ENCODE results near the gene MRPL51.
"Not testable (repeated sequence)": the region's sequence is repeated elsewhere in the genome, so short reads cannot be mapped to it uniquely, and the experiment has no call there.

Gene MRPL51

DNA sequence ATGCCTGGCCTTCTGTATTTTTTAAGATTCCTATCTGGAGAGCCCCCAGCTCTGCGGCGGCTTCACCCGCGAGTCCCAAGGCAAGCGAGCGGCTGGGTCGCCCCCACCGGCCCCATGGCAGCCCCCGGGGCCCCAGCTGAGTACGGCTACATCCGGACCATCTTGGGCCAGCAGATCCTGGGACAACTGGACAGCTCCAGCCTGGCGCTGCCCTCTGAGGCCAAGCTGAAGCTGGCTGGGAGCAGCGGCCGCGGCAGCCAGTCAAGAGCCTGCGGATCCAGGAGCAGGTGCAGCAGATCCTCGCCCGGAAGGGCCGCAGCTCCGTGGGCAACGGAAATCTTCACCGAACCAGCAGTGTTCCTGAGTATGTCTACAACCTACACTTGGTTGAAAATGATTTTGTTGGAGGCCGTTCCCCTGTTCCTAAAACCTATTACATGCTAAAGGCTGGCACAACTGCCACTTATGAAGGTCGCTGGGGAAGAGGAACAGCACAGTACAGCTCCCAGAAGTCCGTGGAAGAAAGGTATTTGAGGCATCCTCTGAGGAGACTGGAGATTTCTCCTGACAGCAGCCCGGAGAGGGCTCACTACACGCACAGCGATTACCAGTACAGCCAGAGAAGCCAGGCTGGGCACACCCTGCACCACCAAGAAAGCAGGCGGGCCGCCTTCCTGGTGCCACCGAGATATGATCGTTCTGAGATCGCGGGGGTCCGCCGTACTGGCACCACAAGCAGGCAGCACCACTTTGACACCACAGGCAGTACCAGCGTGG, 15.3 kb downstream of the MRPL51 start:
- DNase-seq, result not testable (repeated sequence)

DNA sequence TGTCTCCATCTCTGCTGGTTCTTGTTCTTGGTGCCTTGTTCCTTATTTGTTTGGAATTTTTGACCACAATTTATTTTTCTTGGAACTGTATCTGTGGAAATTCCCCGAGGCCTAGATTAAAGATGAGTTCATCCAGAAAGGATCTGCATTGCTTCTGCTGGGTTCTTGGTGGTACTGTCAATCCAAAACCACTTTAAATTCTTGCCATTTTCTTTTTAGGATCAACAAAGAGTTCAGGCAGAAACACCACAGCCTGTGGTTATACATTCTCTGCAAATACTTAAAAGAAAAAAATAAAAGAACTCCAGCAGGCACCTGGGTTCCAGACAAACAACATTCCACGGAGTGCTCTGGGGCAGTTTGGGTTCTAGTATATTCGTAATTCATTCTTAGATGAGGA, 16.6 kb downstream of the MRPL51 start:
- no peak for DNase-seq

DNA sequence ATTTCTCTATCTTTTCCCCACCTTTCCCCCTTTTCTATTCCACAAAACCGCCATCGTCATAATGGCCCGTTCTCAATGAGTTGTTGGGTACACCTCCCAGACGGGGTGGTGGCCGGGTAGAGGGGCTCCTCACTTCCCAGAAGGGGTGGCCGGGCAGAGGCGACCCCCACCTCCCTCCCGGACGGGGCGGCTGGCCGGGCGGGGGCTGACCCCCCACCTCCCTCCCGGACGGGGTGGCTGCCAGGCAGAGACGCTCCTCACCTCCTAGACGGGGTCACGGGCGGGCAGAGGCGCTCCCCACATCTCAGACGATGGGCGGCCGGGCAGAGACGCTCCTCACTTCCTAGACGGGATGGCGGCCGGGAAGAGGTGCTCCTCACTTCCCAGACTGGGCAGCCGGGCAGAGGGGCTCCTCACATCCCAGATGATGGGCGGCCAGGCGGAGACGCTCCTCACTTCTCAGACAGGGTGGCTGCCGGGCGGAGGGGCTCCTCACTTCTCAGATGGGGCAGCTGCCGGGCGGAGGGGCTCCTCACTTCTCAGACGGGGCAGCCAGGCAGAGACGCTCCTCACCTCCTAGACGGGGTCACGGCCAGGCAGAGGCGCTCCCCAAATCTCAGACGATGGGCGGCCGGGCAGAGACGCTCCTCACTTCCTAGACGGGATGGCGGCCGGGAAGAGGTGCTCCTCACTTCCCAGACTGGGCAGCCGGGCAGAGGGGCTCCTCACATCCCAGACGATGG, 17.7 kb downstream of the MRPL51 start:
- not testable (repeated sequence) for DNase-seq

DNA sequence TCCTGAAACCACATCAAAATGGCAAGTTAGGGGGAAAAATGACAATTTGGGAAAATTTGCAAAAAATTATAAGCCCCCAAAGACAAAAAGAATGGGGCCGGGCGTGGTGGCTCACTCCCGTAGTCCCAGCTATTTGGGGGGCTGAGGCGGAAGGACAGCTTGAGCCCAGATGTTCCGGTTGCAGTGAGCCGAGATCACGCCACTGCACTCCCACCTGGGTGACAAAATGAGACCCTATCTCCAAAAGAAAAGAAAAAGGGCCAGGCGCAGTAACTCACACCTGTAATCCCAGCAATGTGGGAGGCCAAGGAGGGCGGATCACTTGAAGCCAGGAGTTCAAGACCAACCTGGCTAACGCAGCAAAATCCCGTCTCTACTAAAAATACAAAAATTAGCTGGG, 20.6 kb downstream of the MRPL51 start:
- no peak for DNase-seq

DNA sequence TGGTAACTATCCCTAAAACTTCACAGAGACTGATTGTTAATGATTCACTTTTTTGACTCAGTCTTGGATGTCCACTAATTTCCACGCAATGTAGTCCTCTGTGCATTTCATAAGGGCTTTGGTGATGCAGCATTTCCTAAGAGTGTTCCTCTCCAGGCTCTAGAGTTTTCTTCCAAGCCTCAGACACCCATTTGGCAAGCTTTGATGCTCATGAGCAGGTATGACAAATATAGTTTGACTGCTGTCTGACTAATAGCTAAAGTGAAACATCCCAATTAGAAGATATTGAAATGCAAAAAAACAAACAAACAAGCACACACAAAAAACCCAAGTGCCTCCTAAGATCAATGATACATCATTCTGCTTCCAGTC, 21.1 kb downstream of the MRPL51 start:
- no peak for DNase-seq

DNA sequence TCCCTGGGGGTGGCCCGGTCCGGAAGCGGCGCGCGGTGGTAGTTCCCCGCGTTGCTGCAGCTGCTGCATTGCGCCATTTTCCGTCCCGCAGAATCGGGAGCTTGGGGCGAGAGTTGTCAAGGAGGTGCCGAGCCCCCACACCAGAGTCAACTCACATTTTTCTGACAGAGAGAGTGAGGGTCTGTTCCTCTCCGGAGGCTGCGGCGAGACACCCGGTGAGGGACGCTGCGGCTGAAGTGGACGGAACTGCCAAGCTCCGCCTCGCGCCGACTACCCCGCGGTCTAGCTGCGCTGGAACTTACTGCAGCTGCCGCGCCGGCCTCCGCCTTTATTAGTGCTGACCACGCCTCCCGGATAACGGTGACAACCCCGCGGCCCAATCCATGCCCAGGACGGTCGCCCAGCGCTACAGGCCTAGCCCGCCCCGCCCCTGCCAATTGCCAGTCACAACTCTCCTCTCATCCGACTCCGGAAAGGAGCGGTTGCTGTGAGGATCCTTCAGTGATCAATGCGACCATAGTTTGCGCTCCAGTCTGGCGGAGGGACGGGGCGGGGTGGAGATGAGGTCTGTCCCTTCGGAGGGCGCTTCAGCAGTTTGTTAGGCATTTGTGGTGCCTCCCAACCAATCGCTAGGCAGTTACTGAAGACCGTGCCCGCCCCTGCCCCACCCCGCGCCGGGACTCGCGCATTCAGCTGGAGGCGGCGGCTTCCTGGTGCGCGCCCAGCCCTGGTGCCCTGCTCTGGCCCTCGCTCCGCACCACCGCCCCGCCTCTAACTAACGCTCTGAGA, 22.5 kb downstream of the MRPL51 start, which contains the start of gene VAMP1:
TSS of gene VAMP1 (minus strand) at position 303 of the 789 bp plus-strand sequence. CDS start at position 157, 146 bp downstream.
- DNase-seq, result peak; percentile 99

DNA sequence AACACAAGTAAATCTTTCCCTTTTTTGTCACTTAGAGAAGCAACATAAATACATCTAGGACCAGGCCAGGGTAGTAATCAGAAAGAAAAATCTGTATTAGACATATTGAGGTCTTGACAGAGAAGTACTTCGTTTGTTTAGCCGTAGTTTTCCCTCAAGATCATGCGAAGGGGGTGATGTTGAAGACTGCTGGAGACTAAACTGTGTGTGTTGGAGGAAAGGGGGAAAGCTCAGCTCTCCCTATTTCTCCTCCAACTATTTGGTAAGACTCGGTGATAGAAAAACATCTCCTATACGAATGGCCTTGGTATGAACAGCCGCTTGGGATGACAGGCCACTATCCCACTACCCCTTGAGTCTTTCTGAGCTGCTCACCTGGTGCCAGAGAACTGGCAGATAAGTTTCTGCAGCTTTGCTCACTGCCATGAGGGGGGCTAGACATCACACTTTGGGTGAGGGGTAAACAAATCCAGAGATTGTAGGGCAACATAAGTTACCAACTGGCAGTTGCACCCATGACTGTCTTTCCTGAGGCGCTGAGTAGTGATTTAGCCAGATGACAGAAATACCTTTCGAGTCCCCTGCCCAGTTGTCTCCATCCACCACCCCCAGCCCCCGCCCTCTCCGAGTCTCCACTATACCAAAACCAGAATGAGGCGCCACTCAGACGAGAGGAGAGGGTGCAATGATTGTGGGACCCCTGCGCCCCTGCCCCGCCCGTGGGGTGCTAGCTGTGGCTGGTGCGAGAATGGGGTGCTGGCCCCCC, 23.3 kb downstream of the MRPL51 start:
- no peak for DNase-seq

DNA sequence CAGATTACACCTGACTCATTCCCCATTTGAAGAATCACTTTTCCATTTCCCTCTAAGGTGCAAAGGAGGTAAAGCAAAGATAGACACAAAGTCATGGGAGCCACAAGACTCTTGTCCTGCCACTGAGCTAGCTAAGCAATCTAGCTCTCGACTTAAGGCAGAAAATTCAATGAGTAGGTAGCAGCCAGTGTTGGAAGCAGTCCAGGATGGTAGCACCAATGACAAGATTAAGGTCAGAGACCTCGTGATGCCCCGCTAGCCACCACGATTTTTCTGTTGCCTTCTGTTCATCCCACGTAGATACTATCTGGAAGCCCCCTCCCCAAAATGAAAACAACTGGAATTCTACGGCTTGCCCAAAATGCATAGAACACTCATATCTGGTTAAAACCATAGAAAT, 24.0 kb downstream of the MRPL51 start:
- DNase-seq, result no peak

DNA sequence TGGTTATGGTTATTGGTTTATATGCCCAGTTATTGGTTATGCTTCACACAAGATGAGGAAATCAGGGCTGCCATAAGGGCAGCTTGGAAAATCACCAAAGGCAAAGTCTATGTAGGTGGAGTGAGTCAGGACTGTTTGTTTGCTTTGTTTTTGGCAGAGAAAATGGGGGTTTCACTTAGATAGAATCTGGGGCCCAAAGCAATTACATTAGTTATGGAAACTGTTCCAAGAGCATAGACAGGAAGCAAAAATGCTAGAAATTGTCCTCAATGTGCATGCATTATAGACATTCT, 24.8 kb downstream of the MRPL51 start:
- DNase-seq, result no peak

DNA sequence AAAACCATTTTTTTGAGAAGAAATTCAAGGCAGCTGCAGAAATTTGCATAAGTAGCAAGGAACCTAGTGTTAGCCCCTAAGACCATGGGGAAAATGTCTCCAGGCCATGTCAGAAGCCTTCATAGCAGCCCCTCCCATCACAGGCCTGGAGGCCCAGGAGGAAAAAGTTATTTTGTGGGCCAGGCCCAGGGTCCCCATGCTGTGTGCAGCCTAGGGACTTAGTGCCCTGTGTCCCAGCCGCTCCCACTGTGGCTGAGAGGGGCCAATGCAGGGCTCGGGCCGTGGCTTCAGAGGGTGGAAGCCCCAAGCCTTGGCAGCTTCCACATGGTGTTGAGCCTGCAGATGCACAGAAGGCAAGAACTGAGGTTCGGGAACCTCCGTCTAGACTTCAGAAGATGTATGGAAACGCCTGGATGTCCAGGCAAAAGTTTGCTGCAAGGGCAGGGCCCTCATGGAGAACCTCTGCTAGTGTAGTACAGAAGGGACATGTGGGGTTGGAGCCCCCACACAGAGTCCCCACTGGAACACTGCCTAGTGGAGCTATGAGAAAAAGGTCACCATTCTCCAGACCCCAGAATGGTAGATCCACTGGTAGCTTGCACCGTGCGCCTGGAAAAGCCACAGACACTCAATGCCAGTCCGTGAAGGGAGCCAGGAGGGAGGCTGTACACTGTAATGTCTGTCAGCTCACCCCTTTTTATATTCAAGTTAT, 25.3 kb downstream of the MRPL51 start:
- DNase-seq, result not testable (repeated sequence)

DNA sequence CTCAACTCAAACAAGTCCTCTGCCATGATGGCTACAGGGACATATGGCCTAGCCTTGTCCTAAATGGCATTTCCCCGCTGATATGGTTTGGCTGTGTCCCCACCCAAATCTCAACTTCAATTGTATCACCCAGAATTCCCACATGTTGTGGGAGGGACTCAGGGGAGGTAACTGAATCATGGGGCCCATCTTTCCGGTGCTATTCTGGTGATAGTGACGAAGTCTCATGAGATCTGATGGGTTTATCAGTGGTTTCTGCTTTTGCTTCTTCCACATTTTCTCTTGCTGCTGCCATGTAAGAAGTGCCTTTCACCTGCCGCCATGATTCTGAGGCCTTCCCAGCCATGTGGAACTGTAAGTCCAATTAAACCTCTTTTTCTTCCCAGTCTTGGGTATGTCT, 26.3 kb downstream of the MRPL51 start:
- DNase-seq, result not testable (repeated sequence)

DNA sequence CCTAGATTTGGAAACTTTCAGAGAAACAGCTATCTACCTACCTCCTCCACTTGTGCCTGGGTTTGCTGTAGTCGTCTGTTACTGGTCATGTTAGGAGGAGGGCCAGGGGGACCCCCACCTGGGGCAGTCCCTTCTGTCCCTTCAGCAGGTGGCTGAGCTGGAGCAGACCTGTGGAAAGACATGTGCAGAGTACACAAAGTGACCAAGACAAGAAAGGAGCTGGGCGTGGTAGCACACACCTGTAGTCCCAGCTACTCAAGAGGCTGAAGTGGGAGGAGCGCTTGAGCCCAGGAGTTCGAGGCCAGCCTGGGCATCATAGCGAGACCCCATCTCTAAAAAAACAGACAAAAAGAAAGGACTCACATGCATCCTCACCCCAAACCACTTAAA, 26.9 kb downstream of the MRPL51 start:
- no peak for DNase-seq

DNA sequence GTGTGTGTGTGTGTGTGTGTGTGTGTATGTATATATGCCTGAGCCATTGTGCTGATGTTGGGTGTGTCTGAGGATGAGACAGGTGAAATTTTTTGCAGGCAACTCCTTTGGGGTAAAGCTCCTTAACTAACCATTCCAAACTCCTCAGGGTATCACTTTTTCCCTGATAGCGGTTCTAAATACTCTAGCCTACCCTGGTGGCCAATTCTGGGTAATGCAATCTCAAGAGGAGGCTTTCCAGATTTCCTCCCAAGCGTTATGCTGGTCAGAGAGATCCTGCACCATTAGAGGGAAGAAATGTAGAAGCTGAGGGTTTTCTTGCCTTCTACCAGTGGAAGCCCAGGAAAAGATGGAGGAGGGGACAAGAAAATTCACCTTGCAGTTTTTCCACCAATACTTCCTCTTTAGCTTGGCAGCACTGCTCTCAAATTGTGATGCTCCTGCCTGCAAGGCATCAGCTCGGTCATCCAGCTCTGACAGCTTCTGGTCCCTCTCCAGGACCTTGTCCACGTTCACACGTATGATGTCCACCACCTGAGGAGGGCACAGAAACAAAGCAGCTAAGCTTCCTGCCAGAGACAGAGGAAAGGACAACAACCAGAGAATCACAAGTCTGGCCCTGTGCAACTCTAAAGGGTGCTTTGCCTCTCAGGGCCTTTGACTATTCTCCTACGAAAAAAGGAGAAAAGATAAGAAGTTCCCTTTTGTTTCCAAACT, 27.4 kb downstream of the MRPL51 start:
- peak; percentile 65 for DNase-seq

DNA sequence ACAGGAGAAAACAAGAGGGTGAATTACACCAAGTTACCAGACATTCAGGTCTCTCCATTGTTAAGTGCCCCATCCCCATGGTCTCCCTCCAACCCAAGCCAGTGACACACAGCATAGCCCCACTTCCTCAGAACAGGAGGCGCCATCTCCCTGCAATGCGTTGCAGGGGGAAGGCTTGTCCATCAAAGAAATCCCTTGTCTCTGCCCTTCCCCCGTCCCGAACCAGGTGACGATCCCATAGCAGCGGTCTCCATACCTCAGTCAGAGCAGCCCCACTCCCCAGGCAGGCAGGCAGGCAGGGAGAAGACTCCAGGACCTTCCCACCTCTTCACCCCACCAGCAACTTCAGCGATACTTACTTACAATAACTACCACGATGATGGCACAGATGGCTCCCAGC, 28.5 kb downstream of the MRPL51 start:
- DNase-seq, result no peak

DNA sequence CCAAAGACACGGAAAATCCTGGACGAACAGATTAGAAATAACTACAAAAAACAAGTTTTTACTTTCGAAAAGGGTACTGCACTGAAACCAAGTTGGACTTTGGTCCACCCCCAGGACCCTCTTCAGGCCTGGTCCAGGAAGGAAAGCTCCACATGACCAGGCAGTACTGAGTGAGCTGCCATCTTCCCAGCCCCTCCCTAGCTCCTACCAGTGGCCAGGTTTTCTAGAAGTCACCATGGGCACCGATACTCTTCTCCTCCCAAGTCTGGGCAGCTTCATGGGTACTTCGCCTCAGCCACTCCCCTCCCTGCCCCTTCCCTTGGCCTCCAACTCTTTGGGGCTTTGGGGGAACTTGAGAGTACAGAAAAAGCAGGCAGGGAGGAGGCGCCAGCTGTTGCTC, 29.2 kb downstream of the MRPL51 start:
- DNase-seq, result no peak

DNA sequence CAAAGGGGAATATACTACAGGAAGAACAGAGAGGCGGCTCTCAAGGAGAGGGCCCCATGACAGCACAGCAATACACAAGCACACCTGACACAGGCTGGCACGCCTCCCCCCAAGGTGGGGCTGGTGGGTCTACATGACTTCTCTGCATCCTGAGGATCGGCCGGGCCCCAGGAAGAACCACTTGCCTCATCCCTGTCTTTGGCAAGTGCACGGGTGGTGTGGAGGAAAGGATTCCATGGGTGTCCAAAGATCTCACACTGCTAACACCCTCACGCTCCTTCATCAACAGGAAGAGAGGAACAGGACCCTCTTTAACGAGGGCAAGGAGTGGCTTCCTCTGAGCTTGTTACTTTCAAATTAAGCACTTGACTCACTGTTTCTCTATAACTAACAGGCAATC, 29.8 kb downstream of the MRPL51 start:
- no peak for DNase-seq

DNA sequence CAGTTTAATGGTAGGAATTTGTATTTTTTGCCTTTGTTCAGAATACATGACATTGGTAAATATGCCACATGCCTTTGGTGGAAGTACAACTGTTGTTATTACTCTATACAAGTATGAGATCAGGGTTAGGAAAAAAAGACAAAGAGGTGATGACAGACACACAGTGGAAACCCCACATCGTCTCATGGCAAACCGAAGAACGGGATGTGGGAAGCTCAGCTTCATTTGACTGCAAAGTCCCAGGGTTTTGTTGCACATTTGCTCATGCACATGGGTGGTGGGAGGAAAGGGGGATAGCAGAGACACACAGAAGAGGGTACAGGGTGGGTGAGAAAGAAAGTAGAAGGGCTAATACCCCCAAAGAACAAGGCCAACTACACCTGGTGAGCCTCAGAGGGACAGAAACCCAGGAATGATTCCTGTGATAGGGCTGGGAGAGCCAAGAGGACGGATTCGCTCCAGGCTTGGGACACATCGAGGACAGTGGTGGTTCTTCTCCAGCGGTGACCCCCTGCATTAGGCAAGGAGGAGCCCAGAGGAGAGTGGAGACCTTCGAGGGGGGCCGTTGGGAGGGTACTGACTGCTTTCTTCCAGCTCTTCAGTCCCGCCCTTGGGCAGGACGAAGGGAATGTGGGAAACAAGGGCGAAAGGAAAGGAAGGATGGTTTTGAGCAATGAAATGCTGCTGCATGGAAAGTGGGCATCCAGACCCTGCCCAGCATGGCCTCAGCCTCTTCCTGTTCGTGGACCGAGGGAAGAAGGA, 30.6 kb downstream of the MRPL51 start:
- no peak for DNase-seq

DNA sequence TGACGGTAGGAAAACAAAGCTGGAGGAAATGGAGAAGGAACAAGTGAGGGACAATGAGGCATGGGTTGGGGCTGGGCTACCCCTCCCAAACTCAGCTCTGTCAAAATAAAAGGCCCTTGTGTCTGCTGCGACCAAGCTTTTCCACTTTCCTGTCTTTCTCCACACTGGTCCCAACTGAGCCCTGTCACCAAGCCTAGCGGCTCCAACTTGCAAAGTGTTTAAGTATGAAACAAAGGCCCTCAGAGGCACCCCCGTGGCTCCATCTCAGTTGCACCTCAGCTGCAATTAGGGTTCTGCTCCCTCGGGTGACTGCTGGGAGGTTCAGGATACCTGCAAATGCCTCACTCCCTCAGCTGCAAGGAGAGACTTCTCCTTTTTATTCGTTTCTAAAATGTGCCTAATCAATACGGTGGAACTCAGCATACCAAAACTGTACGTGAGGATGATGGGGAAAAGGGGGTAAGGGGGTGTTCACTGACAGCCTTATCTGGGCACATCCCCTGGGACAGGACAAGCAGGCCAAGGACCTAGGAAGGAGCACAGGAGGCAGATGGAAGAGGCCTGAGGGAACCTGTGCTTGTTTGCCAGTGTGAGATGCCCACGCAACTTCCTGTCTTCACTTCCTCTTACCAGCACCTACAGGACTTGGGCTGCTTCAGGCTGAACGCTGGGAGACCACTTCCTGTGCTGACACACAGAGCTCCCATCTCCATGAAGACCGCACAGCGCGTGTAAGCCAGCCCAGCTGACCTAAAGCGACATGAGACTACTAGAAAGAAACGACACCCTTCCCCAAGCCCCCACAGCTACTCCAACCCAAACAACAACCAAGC, 31.4 kb downstream of the MRPL51 start:
- DNase-seq, result peak; percentile 33

DNA sequence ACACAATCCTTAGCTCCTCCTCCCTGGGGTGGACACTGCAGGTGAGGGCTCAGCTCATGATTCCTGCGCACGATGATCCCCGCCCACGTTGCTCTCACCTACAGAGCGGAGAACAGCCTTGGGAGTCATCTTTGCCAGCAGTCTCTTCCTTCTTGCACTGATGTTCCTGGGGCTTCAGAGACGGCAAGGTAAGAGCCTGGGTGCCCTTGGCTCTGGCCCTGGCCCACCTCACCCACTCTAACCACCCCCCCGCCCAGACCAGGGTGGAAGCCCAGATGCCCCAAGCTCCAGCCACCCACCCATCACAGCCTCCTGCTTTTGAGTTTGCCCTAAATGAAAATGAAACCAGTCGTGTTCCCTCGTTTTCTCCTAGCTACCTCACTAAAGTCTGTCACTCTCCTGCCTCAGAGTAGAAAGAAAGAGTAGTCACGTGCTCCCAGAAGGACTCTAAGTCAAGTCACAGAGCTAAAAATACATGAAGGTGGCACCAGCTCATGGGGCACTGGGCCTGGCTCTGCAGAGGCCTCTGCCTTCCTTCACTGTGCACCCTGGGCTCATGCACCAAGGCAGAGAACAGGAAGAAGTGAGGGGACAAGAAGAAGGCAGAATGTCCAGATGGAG, 32.2 kb downstream of the MRPL51 start:
- DNase-seq, result no peak

DNA sequence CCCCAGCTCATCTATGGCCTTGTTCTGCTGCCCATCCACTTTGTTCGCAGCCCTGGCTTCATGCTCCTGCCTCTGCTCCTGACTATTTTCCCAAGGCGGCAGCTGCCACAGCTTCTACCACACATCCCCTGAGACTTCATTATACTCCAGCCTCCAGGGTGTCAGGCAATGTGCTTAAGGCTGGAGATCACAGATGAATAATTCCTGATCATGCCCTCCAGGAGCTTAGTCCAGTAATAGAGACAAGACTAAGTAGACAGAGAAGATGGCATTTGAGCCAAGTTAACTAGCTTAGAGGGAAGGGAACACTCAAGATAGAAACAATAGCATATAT, 34.1 kb downstream of the MRPL51 start:
- DNase-seq, result no peak
